CD4-positive, alpha-beta T cell treated with Interleukin-6 at 100 ng/mL for 8 hours (primary cell): ENCODE results near the gene ECD.
"Not testable (repeated sequence)": the region's sequence is repeated elsewhere in the genome, so short reads cannot be mapped to it uniquely, and the experiment has no call there.

Experiments
- DNase-seq: peaks from one replicate; pipeline ENCODE4 v3.0.0-alpha.2; 2020; ENCODE audit warnings: mixed read lengths, low spot score

Gene ECD

GRCh38 chr10:73159038-73159648 lies 8.7 kb downstream of the ECD start:
- peak; percentile 55 for DNase-seq

GRCh38 chr10:73156054-73156453 lies 11.8 kb downstream of the ECD start:
- DNase-seq = no peak

GRCh38 chr10:73152009-73152408 lies 15.8 kb downstream of the ECD start:
- no peak for DNase-seq

- DNase-seq = not testable (repeated sequence)
These were observed 17.0 kb downstream of the ECD start for GRCh38 chr10:73150633-73151413.

GRCh38 chr10:73141603-73142002 lies 26.2 kb downstream of the ECD start:
- DNase-seq = no peak

- DNase-seq = no peak
These were observed 28.6 kb downstream of the ECD start for GRCh38 chr10:73139251-73139650.

GRCh38 chr10:73136627-73137026 lies 31.2 kb downstream of the ECD start:
- DNase-seq = no peak

GRCh38 chr10:73134727-73135126 lies 33.1 kb downstream of the ECD start:
- no peak for DNase-seq

- no peak for DNase-seq
These were observed 35.7 kb downstream of the ECD start for GRCh38 chr10:73131913-73132686.

GRCh38 chr10:73131301-73131700 lies 36.5 kb downstream of the ECD start:
- DNase-seq = no peak

- no peak for DNase-seq
These were observed 41.5 kb downstream of the ECD start for GRCh38 chr10:73126343-73126742.

GRCh38 chr10:73119952-73120351 lies 47.9 kb downstream of the ECD start:
- no peak for DNase-seq

GRCh38 chr10:73119457-73119856 lies 48.4 kb downstream of the ECD start:
- no peak for DNase-seq

GRCh38 chr10:73117976-73118743 lies 49.6 kb downstream of the ECD start:
- DNase-seq = no peak

- no peak for DNase-seq
These were observed 51.8 kb downstream of the ECD start for GRCh38 chr10:73116017-73116416.

- no peak for DNase-seq
These were observed 54.3 kb downstream of the ECD start for GRCh38 chr10:73113551-73113950.

- DNase-seq = not testable (repeated sequence)
These were observed 55.8 kb downstream of the ECD start for GRCh38 chr10:73112032-73112431.

- peak; percentile 61 for DNase-seq
These were observed 57.4 kb downstream of the ECD start, which contains the start of gene NUDT13 for GRCh38 chr10:73110345-73110849. Gene NUDT13 (plus strand): TSS chr10:73110455. CDS start chr10:73114366, 3,911 bp downstream.

- DNase-seq = not testable (repeated sequence)
These were observed 58.6 kb downstream of the ECD start for GRCh38 chr10:73109248-73109652.

GRCh38 chr10:73106301-73106700 lies 61.5 kb downstream of the ECD start:
- DNase-seq = no peak

- DNase-seq = no peak
These were observed 68.7 kb downstream of the ECD start for GRCh38 chr10:73099141-73099540.

GRCh38 chr10:73097305-73097670 lies 70.5 kb downstream of the ECD start:
- DNase-seq = no peak
